COLO829 (cell line): ENCODE results near the gene MEAF6.

ENCODE experiments used
- DNase-seq: peaks from one replicate; pipeline ENCODE4 v3.0.0; 2012; ENCODE audit warnings: low spot score

The MEAF6 gene

GRCh38 chr1:37484325-37485051, 30.1 kb downstream of the MEAF6 start:
- no peak for DNase-seq

GRCh38 chr1:37483785-37484184, 30.8 kb downstream of the MEAF6 start:
- DNase-seq: no peak

GRCh38 chr1:37482796-37483744, 31.5 kb downstream of the MEAF6 start:
- no peak for DNase-seq

GRCh38 chr1:37482004-37482785, 32.4 kb downstream of the MEAF6 start:
- no peak for DNase-seq

GRCh38 chr1:37481289-37482003, 33.1 kb downstream of the MEAF6 start:
- no peak for DNase-seq

- no peak for DNase-seq
Observed at GRCh38 chr1:37480581-37481288, 33.8 kb downstream of the MEAF6 start.

- no peak for DNase-seq
Observed at GRCh38 chr1:37480125-37480466, 34.5 kb downstream of the MEAF6 start.

GRCh38 chr1:37479255-37480124, 35.1 kb downstream of the MEAF6 start:
- peak; percentile 60 for DNase-seq

GRCh38 chr1:37478890-37479254, 35.7 kb downstream of the MEAF6 start:
- no peak for DNase-seq

GRCh38 chr1:37478451-37478881, 36.1 kb downstream of the MEAF6 start:
- DNase-seq: no peak

- DNase-seq: no peak
Observed at GRCh38 chr1:37477946-37478345, 36.6 kb downstream of the MEAF6 start.

- no peak for DNase-seq
Observed at GRCh38 chr1:37477198-37477931, 37.2 kb downstream of the MEAF6 start.

GRCh38 chr1:37476460-37477197, 37.9 kb downstream of the MEAF6 start:
- peak; percentile 50 for DNase-seq

GRCh38 chr1:37476087-37476452, 38.5 kb downstream of the MEAF6 start:
- no peak for DNase-seq

- DNase-seq: no peak
Observed at GRCh38 chr1:37475380-37476086, 39.0 kb downstream of the MEAF6 start.

GRCh38 chr1:37474697-37475379, 39.7 kb downstream of the MEAF6 start:
- no peak for DNase-seq

GRCh38 chr1:37474046-37474696, 40.4 kb downstream of the MEAF6 start, which contains the start of gene ZC3H12A:
Gene ZC3H12A, plus strand, starts transcription at chr1:37474580. Its CDS starts 917 bp downstream, at chr1:37475497.
- peak; percentile 91 for DNase-seq
